PC-9 (cell line): Measurements from ENCODE around the gene DNAJC15.

Experiments used
- EZH2 ChIP-seq: fragments of 200-600 bp; sonication (generic); IDR thresholded peaks from 2 replicates; pipeline ENCODE4 v1.8.0; 2017; ENCODE audit warnings: antibody characterized with exemption, low read depth
- TF ChIP-seq, protein P1 (sequence below): fragments of 200-600 bp; sonication (generic); conservative IDR thresholded peaks from 2 replicates; pipeline ENCODE4 v1.6.1; 2017; ENCODE audit warnings: mixed run types, antibody characterized with exemption, mild to moderate bottlenecking, moderate library complexity

GRCh38 chr13:43030548-43030947, 7.2 kb downstream of the DNAJC15 start:
- TF ChIP-seq, protein P1, sequence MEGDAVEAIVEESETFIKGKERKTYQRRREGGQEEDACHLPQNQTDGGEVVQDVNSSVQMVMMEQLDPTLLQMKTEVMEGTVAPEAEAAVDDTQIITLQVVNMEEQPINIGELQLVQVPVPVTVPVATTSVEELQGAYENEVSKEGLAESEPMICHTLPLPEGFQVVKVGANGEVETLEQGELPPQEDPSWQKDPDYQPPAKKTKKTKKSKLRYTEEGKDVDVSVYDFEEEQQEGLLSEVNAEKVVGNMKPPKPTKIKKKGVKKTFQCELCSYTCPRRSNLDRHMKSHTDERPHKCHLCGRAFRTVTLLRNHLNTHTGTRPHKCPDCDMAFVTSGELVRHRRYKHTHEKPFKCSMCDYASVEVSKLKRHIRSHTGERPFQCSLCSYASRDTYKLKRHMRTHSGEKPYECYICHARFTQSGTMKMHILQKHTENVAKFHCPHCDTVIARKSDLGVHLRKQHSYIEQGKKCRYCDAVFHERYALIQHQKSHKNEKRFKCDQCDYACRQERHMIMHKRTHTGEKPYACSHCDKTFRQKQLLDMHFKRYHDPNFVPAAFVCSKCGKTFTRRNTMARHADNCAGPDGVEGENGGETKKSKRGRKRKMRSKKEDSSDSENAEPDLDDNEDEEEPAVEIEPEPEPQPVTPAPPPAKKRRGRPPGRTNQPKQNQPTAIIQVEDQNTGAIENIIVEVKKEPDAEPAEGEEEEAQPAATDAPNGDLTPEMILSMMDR = no peak
- TF ChIP-seq EZH2 = no peak
